Measurements from ENCODE around the gene ADGRG2. TPM values are rescaled to one million over a fixed set of nuclear protein-coding genes. Genes with fewer than 3 reads are reported as not detected.

Gene ADGRG2
- total and polyA plus RNA-seq, 2 donors (not counting 1 experiment from before 2014, with no cell fraction given) = not detected

GRCh38 chrX:18983666-18984380 is 138.4 kb downstream of the ADGRG2 start, which contains the start of gene PHKA2:
Gene PHKA2 (minus strand): TSS chrX:18984114. CDS start chrX:18983932, 182 bp downstream.
- TF ChIP-seq CTCF (IDR thresholded peaks at IDR 0.05) = no peak
- no peak for TF ChIP-seq EZH2 (IDR thresholded peaks at IDR 0.05; ENCODE audit: borderline replicate concordance, insufficient read depth, low read depth, low read length, poor library complexity, severe bottlenecking)
- Histone ChIP-seq H2AFZ (ENCODE audit: insufficient read depth, low read depth, low read length, poor library complexity, severe bottlenecking) (peak within 1 kb of the TSS; percentile 88), H3K4me2 (replicated peaks; ENCODE audit: low read depth, low read length, poor library complexity, severe bottlenecking) (peak within 1 kb of the TSS; percentile 85), H3K36me3 (replicated peaks in 1 of 2; ENCODE audit: control extremely low read depth in 1 of 2, control insufficient read depth in 1 of 2, extremely low read depth in 1 of 2, insufficient read depth in 2 of 2, low read length in 1 of 2) (no peaks in the 10 kb centered on the region), H4K20me1 (ENCODE audit: control insufficient read depth, insufficient read depth, low read length, poor library complexity, severe bottlenecking) (no peaks in the 10 kb centered on the region), H3K9me3 (ENCODE audit: control extremely low read depth in 1 of 3, control insufficient read depth in 2 of 3, insufficient read depth in 1 of 3, low read length in 2 of 3) (no peaks in the 10 kb centered on the region), H3K27me3 (replicated peaks in 1 of 4; ENCODE audit: control extremely low read depth in 1 of 4, control insufficient read depth in 3 of 4, insufficient read depth in 4 of 4, low read length in 3 of 4) (no peaks in the 10 kb centered on the region), H3K79me2 (ENCODE audit: control insufficient read depth, insufficient read depth, low read length) (peaks cover 34% of the 10 kb centered on the region), H3K4me3 (ENCODE audit: control extremely low read depth in 1 of 5, extremely low read depth in 1 of 5, insufficient read depth in 1 of 5, low read depth in 2 of 5, low read length in 4 of 5) (peak within 1 kb of the TSS; percentile 56 to 77 (median 70)), H3K27ac (ENCODE audit: low read length in 2 of 2) (peak within 1 kb of the TSS; percentile 88 to 91), H3K9ac (ENCODE audit: low read length) (peak within 1 kb of the TSS; percentile 73), H3K4me1 (ENCODE audit: control insufficient read depth in 2 of 2, insufficient read depth in 2 of 2, low read length in 2 of 2) (peaks cover 11 to 14% of the 10 kb centered on the region in 2 donors)
- H3K4me3 Mint-ChIP-seq = peak within 1 kb of the TSS; percentile 89
- no peak for DNase-seq
- POLR2A ChIA-PET = no interaction called here
- CTCF ChIA-PET = no interaction called here
- no peaks in the 10 kb centered on the region for H3K9me3 Mint-ChIP-seq (ENCODE audit: insufficient read depth)
- ATAC-seq (ENCODE audit: low read depth) = peak; percentile 22
- no peaks in the 10 kb centered on the region for H3K27me3 Mint-ChIP-seq
- H3K27ac Mint-ChIP-seq = peak within 1 kb of the TSS; percentile 94
- intact Hi-C loops (cut with micrococcal nuclease) = loop anchor here (1.0 to 5.0 kb wide), 5 partner anchors 97 to 1247 kb away; partner anchors contain the start of genes BCLAF3, PDHA1 and SCML1
- peaks cover 18% of the 10 kb centered on the region for H3K4me1 Mint-ChIP-seq
- WGBS (ENCODE audit: insufficient coverage) = under 1% methylated on average over 60 of the region's 64 CpGs

All from B cell (primary cell).